ENCODE data around the gene ERGIC1.
"Not testable (repeated sequence)": the region's sequence is repeated elsewhere in the genome, so short reads cannot be mapped to it uniquely, and the experiment has no call there.

ERGIC1 gene, protein sequence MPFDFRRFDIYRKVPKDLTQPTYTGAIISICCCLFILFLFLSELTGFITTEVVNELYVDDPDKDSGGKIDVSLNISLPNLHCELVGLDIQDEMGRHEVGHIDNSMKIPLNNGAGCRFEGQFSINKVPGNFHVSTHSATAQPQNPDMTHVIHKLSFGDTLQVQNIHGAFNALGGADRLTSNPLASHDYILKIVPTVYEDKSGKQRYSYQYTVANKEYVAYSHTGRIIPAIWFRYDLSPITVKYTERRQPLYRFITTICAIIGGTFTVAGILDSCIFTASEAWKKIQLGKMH
- total RNA-seq, result 48.4 to 100 (median 56.2) reads per million in 9 experiments

DNA sequence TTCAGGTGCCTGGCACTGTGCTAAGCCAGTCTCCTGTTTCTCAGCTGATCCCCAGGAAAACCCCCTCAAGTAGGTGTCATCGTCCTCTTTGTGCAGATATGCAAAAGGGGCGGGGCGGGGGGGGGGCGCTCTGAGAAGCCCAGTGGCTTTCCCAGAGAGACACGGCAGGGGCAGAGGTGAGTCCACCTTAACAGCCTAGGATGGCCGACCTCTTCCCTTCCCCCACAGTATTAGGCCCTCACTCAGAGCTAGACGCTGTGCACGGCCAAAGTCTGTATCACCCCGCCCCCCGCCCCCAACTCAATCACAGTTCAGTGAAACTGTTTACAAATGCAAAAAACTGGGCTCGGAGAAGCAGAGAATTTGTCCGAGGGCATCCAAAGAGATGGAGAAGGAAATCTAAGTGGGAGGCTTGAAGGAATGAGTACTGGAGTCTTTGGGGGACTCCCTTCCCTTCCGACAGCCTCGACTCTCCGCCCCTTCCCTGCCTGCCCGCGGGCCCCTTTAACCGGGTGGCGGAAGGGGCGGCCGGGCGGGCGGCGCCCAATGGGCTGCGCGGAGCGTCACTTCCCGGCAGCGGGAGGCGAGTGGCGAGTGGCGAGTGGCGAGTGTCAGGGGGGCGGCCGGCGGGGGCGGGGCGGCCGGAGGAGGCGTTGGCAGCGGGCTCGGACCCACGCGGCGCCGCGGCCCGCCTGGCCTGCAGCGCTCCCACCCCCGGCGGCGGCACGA lies at the start of gene ERGIC1:
Gene ERGIC1, plus strand, starts transcription at position 566 of the 729 bp plus-strand sequence. Its CDS starts 163 bp downstream, at position 729.
- H3K27me3 Mint-ChIP-seq, result no peaks in the 10 kb centered on the region
- peak within 1 kb of the TSS; percentile 95 to 96 for H3K27ac Mint-ChIP-seq
- DNase-seq, result peak; percentile 58 to 61 (median 59)
- ATAC-seq (replicated peaks), result peak; percentile 71
- peaks cover 25% of the 10 kb centered on the region for H3K36me3 Mint-ChIP-seq (ENCODE audit: insufficient read depth)
- H3K9me3 Mint-ChIP-seq, result no peaks in the 10 kb centered on the region
- H3K4me1 Mint-ChIP-seq (ENCODE audit: low read depth in 2 of 2), result peaks cover 20 to 40% of the 10 kb centered on the region in 2 donors
- H3K4me3 Mint-ChIP-seq, result peak within 1 kb of the TSS; percentile 87 to 88

DNA sequence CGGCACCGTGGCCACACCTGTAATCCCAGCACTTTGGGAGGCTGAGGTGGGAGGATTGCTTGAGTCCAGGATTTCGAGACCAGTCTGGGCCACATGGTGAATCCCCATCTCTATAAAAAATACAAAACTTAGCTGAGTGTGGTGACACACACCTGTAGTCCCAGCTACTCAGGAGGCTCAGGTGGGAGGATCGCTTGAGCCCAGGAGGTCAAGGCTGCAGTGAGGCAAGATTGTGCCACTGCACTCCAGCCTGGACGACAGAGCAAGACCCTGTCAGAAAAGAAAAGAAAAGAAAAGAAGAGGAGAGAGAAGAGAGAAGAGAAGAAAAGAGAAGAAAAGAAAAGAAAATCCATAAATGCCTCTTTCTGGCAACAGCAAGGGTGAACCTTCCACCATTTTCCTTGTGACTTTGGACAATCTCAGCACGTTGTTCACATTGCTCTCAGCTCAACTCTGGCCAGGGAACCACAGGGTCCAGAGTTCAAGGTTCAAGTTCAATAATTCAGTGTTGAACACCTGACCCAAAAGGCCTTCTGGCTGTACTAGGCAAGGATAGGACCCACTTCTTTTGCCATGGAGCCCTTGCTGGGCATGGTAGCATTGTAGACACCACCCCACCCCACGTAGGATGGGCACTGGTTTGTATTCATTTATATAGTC lies 48.5 kb upstream of the ERGIC1 start:
- H3K36me3 Mint-ChIP-seq (ENCODE audit: insufficient read depth), result no peaks in the 10 kb centered on the region
- H3K4me1 Mint-ChIP-seq (ENCODE audit: low read depth in 2 of 2), result peaks cover 0 to 3% of the 10 kb centered on the region in 2 donors
- H3K27ac Mint-ChIP-seq, result no peak overlapping the region
- no peaks in the 10 kb centered on the region for H3K9me3 Mint-ChIP-seq
- H3K27me3 Mint-ChIP-seq, result no peaks in the 10 kb centered on the region
- no peak for ATAC-seq (replicated peaks)
- no peak overlapping the region for H3K4me3 Mint-ChIP-seq
- no peak for DNase-seq

DNA sequence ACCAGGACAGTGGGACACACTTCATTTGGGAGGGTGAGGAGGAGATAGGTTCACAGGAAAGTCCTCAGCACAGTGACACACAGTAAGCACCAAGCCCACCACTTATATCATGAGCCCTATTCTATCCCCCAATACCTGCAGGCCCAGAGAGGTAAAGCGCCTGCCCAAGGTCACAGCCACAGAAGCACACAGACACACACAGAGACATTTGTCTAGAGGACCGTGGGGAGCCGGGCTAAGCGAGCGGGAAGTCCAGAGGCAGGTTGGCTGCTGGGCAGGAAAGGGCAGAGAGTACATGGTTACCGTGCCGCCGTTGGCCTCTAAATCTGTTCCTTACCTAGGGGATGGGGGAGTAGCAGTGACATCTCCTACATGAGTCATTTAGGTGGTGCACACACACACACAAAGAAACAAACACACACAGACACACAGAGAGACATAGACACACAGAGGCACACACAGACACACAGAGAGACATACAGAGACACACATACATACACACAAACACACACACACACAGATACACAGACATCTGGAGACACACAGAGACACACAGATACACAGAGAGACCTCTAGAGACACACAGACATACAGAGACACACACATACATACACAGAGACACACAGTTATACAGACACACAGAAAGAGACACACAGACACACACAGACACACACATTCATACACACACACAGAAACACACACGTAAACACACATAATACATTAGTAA lies 47.2 kb upstream of the ERGIC1 start:
- ATAC-seq (replicated peaks), result no peak
- Mint-ChIP-seq H3K4me3 (no peak overlapping the region), H3K27ac (no peak overlapping the region), H3K4me1 (ENCODE audit: low read depth in 2 of 2) (no peaks in the 10 kb centered on the region), H3K27me3 (no peaks in the 10 kb centered on the region), H3K36me3 (ENCODE audit: insufficient read depth) (no peaks in the 10 kb centered on the region), H3K9me3 (no peaks in the 10 kb centered on the region)
- no peak for DNase-seq

DNA sequence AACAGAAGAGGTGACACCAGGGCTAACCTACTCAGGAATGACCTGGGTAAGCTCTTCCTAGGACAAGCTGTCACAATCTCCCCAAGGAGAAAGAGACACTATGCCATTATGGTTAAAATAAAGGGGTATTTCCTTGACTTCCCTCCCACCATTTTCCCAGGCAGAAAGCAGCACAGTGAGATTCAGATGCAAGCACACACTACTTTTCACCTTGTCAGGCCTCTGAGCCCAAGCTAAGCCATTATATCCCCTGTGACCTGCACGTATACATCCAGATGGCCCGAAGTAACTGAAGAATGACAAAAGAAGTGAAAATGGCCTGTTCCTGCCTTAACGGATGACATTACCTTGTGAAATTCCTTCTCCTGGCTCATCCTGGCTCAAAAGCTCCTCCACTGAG lies 46.5 kb upstream of the ERGIC1 start:
- not testable (repeated sequence) for DNase-seq; H3K27ac Mint-ChIP-seq; ATAC-seq (replicated peaks); H3K4me3 Mint-ChIP-seq; H3K4me1 Mint-ChIP-seq (ENCODE audit: low read depth in 2 of 2); H3K9me3 Mint-ChIP-seq; H3K36me3 Mint-ChIP-seq (ENCODE audit: insufficient read depth); H3K27me3 Mint-ChIP-seq

DNA sequence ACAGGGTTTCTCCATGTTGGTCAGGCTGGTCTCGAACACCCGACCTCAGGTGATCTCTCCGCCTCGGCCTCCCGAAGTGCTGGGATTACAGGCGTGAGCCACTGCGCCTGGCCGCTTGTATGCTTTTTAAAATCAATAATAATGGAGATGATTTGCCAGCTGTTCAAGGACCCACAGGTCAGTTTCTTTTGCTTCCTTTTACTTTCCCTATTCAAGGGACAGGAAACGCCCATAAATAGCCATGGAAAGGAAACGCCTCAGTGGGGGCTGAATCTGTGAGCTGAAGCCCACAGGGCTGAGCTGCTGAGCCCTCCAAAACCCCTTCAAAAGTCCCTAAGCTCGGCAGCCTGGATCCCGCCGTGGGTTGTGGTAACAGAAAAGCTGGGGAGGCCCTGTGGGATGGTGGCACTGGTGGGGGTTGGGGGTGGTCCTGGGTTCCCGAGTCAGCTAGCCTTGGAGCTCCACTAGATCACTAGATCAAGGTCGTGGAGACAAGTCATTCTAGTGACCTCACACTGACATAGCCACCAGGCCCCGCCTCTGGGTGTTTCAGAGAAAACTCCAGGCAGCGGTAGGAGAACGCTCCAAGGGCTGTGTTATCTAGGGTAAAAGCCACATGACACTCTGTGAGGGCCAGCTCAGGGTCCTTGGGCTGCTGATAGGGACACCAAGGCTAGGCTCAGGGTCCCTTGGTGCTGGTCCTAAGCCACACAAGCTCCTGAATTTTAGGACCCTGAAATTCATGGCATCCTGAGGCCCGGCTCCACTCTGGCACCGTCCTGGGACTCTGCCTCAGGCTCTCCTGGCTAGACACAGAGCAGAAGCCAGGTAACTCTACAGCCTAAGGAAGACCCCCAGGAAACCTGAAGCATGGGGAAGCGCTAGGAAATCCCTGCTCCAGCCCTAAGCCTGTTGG lies 45.0 kb upstream of the ERGIC1 start:
- no peak for ATAC-seq (replicated peaks)
- no peak for DNase-seq
- H3K4me3 Mint-ChIP-seq, result no peak overlapping the region
- H3K27ac Mint-ChIP-seq, result no peak overlapping the region
- H3K27me3 Mint-ChIP-seq, result no peaks in the 10 kb centered on the region
- H3K4me1 Mint-ChIP-seq (ENCODE audit: low read depth in 2 of 2), result no peaks in the 10 kb centered on the region
- no peaks in the 10 kb centered on the region for H3K9me3 Mint-ChIP-seq
- no peaks in the 10 kb centered on the region for H3K36me3 Mint-ChIP-seq (ENCODE audit: insufficient read depth)

DNA sequence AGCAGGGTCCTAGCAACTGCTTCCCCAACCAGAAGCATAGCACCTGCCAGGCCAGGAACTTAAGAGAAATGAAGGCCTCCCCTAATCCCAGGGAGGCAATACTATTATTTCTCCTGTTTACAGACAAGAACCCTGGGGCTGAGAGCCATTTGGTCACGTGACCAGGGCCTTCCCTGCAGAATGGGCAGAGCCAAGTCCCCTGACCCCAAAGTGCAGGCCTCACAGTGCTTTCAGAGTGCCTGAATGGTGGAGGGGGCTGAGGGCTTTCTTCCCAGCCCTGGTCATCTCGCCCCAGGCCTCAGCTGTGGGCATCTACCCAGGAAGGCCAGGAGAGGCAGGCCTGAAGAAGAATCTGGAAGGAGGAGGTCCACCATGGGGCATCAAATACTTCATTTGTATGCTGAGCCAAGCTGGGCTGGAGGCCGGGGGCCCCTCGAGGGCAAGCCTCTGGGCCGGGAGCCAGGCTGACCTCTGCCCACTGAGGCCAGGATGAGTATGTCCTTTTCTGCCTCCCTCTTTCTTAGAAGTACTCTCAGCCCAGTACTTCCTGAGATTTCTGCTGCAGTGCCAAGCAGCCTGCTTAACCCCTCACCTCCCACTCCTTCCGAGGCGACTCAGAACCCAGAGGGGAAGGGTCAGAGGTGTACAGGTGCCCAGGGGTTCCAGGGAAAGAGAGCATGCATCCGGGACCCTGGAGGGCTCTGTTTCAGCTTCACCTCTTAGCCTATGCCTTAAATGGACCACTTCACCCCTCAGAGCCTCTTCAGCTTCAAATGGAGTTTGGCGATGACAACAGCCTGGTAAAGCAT lies 44.2 kb upstream of the ERGIC1 start:
- Mint-ChIP-seq H3K4me3 (no peak overlapping the region), H3K9me3 (no peaks in the 10 kb centered on the region), H3K27ac (no peak overlapping the region), H3K4me1 (ENCODE audit: low read depth in 2 of 2) (no peaks in the 10 kb centered on the region), H3K36me3 (ENCODE audit: insufficient read depth) (no peaks in the 10 kb centered on the region), H3K27me3 (no peaks in the 10 kb centered on the region)
- ATAC-seq (replicated peaks) (no peak), DNase-seq (no peak)

DNA sequence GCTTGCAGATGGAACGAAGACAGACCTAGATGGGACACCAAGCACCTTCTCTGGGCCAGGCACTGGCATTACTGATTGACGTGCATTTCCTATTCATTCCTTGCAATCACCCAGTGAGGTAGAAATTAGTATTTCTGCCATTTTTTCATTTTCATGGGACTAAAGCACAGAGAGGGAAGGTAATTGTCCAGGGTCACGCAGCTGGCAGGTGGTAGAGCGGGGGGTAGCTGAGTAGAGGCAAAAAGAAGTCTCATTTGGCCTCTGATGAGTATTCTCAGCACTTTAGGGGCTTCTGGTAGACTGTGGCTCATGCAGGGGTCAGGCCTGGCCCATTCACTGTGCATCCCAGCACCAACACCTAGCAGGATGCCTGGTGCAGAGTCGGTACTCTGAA lies 43.6 kb upstream of the ERGIC1 start:
- ATAC-seq (replicated peaks) (no peak), DNase-seq (no peak)
- Mint-ChIP-seq H3K4me1 (ENCODE audit: low read depth in 2 of 2) (no peaks in the 10 kb centered on the region), H3K36me3 (ENCODE audit: insufficient read depth) (no peaks in the 10 kb centered on the region), H3K27ac (no peak overlapping the region), H3K9me3 (no peaks in the 10 kb centered on the region), H3K27me3 (no peaks in the 10 kb centered on the region), H3K4me3 (no peak overlapping the region)

DNA sequence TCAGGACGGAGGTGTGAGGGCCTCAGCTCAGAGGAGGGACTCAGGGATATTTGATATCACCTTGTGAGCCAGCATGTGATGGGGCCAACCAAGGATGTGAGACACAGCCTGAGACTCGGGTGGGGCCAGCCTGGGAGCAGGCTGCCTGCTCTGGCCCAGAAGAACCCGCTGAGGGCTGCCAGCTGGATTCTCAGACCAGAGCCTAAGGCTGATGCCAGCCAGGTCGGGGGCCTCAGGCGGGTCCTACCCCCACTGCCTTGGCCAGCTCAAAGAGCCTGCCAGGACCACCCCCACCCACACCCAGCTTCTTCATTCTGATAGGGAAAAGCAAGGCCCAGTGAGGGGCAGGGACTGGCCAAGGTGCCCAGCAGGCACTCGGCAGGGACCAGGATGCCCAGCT lies 42.8 kb upstream of the ERGIC1 start:
- no peak overlapping the region for H3K27ac Mint-ChIP-seq
- no peaks in the 10 kb centered on the region for H3K27me3 Mint-ChIP-seq
- H3K4me3 Mint-ChIP-seq, result no peak overlapping the region
- H3K36me3 Mint-ChIP-seq (ENCODE audit: insufficient read depth), result no peaks in the 10 kb centered on the region
- ATAC-seq (replicated peaks) (no peak), DNase-seq (no peak)
- H3K4me1 Mint-ChIP-seq (ENCODE audit: low read depth in 2 of 2), result no peaks in the 10 kb centered on the region
- H3K9me3 Mint-ChIP-seq, result no peaks in the 10 kb centered on the region

DNA sequence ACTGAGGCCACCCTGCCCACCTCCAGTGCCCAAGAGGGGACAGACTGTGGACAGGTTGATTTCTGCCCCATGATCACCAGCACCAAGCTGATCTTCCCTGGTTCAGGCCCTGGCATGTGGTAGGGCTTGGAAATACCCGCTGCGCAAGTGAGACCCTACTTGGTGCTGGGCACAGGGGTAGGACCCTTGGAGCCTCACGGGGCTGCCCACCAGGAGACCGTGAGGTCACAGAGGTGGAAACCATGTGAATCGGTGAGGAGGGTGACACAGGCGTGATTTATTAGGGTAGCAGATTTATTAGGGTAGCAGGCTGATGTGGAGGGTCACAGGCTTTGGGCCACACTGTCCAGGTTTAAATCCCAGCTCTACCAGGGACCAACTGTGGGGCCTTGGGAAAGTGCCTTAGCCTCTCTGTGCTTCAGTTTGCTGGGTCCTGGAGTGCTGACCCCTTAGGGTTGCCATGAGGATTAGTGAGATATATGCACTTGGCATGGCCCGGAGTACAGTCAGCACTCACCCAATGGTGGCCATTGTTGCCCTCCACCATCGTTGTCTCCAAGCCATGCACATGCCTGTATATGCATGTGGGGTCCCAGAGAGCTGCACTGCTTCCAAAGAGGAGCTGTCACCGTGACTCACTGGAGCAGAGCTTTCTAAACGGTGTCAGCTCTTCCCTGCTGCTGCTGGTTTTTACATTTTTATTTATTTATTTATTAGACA lies 42.2 kb upstream of the ERGIC1 start:
- Mint-ChIP-seq H3K4me3 (no peak overlapping the region), H3K27me3 (no peaks in the 10 kb centered on the region), H3K4me1 (ENCODE audit: low read depth in 2 of 2) (no peaks in the 10 kb centered on the region), H3K27ac (no peak overlapping the region), H3K36me3 (ENCODE audit: insufficient read depth) (no peaks in the 10 kb centered on the region), H3K9me3 (no peaks in the 10 kb centered on the region)
- DNase-seq (no peak), ATAC-seq (replicated peaks) (no peak)

DNA sequence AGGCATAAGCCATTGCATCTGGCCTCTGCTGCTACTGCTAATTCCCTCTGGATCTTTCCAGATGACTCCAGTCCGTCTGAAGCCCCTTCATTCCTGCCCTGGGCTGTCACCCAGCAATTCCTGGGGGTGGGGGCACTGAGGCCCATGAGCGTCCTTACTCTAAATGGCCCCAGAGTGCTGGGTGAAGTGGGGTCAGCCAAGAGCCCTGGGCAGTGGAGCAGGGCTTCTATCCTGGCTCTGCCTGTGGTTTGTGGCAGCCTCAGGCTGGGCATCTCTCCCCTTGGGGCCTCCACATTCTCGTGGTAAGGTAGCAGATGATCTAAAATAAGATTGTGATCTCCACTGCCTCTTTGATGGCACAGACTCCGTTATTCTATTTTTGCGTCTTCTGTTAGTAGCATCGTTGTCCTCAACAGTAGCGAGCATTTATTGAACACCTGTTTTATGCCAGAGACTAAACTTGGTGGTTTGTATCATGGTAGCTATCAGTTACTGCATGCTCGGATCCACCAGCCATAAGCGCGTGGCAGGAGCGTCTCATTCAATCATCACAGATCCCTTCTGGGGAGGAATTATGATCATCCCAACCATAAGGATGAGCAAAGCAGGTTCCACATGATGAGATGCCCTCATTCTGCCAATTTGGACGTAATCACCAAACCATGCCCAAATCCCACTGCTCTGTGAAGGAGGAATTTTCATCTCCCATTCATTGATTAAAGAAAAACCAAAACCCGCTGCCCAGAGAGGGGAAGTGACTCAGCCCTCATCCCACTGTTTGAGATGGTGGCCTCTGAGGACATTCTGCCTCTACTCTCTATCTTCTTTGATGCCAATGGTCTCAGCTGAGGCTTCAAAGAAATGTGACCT lies 41.1 kb upstream of the ERGIC1 start:
- ATAC-seq (replicated peaks) (no peak), DNase-seq (no peak)
- no peaks in the 10 kb centered on the region for H3K27me3 Mint-ChIP-seq
- H3K9me3 Mint-ChIP-seq, result no peaks in the 10 kb centered on the region
- no peaks in the 10 kb centered on the region for H3K36me3 Mint-ChIP-seq (ENCODE audit: insufficient read depth)
- no peak overlapping the region for H3K27ac Mint-ChIP-seq
- no peak overlapping the region for H3K4me3 Mint-ChIP-seq
- H3K4me1 Mint-ChIP-seq (ENCODE audit: low read depth in 2 of 2), result peaks cover 0 to 3% of the 10 kb centered on the region in 2 donors
